HG03060 (cell line): Measurements from ENCODE around the gene BBLN.
"Not testable (repeated sequence)": the region's sequence is repeated elsewhere in the genome, so short reads cannot be mapped to it uniquely, and the experiment has no call there.

Source experiments
- ATAC-seq: cut with Tn5 transposase; IDR thresholded peaks from one replicate; pipeline ENCODE4 v1.9.1; 2021; ENCODE audit warnings: low read depth, moderate number of reproducible peaks; ENCODE audit not compliant: unreplicated experiment

BBLN gene

GRCh38 chr9:128123451-128124080 lies 36.5 kb upstream of the BBLN start:
- no peak for ATAC-seq

GRCh38 chr9:128124451-128124850 lies 35.6 kb upstream of the BBLN start:
- no peak for ATAC-seq

DNA sequence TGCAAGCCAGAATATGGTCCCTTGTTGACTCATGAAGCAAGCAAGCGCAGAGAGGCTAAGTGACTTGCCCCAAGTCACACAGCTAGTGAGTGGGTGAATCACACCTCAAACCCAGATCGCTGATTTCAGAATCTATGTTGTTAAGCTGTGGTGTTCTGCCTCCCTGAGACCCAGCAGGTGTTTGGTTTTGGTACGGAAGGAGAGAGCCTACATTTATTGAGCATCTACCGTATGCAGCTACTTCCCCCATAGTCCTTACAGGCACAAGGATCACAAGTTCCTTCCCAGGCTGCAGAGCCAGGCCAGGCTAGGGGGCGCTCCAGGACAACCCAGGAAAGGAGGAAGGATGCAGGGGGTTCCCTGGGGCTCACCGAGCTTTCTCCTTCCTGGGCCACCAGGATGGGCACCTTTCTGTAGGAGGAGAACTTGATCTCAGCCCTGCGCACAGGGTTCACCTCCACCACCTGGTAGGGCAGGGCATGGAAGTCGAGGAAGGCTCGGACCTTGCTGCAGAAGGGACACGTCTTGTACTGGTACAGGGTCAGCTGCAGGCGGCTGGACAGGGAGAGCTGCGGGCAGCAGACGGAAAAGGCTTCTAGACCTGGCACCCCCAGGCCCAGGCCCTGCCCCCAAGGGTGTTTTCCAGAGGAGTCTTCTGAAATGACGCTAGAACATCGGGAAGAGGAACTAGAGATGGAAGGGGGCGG lies 35.0 kb upstream of the BBLN start:
- ATAC-seq: no peak

GRCh38 chr9:128125580-128126354 lies 34.3 kb upstream of the BBLN start:
- ATAC-seq: no peak

DNA sequence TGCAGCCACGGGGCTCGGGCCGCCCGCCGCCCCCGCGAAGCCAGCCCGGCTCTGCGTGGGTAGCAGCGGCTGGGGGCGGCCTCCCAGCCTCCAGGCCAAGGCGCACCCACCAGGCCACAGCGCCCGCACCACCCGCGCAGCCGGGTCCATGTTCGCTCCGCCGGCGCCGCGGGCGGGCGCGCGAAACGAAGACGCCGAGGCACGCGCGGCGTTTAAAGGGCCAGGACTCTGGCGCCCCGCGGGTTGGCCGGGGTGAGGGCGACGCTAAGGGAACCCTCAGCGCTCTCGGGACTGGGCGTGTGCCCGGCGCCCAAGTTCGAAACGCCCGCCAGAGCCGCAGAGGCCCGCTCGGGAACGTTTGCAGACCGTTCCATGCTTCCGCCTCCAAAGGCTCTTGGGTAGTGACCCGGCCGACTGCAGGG lies 32.5 kb upstream of the BBLN start, which contains the start of gene PTGES2:
TSS of gene PTGES2 (minus strand) at position 162 of the 422 bp plus-strand sequence. CDS start at position 150, 12 bp downstream.
- ATAC-seq: no peak

DNA sequence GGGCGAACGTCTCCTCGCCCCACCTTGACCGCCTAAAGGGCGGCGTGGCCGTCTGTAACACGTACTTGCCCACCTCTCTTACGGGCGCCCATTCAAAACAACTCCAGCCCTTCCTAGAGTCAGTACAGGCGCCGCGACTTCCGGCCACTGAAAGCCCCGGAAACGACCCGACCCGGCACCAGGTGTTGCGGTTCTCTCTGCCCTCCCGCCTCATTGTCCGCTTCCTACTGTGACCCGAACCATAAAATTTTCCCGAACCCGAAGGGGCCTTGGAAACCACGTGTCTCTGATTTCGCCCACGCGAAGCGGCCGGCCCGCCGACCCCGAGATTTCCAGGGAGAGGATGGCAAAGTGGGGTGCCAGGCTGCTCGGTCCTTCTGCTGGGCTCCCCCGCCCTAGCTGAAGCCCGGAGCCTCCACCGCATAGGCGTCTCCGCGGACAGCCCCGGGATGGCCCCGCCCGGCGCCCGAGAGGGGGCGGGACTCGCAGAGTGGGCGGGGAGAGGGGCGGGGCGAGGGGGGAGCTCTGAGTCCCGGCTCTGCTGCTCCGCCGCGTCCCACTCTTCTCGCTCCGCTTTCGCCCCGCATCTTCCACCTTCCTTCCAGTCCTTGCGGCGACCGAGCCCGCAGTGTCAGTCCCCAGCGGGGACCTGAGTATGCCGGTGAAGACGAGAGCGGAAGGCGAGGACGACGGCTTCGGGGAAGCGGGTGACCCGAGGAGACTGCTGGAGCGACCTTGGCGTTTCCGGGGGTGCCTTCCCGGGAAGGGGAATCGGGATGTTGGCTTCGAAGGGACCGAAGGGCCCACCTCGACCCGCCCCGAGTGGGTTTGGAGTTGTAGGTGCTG lies 31.9 kb upstream of the BBLN start:
- no peak for ATAC-seq

DNA sequence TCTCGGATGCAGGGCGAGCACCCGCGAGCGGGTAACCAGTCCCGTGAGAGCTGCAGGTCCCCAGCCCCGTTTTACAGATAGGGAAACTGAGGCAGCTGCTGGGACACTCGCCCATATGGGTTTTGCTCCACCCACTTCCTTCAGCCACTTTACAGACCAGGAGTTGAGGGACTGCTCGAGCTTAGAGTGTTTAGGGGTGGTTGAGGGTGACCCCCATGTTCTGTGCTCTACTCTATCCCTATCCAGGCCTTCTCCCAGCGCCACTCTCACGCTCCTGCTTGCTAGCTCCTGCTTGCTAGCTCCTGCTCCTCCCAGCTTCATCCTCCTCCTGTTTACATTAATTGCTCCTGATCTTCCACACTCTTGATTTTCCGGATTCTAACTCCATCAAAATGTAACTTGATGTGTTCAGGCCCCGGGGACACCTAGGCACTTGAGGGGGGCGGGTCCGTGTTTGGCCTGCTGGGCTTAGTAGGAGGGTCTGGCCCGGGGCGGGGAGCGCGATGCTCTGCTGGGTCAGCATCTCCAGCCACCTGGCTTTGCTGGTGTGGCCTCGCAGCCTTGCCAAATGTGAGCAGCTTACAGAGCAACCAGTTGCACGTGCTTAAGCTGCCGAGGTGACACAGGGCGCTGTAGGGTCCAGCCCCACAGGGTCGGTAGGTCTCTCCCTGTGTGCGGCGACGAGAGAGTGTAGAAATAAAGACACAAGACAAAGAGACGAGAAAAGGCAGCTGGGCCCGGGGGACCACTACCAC lies 31.1 kb upstream of the BBLN start:
- ATAC-seq: no peak

DNA sequence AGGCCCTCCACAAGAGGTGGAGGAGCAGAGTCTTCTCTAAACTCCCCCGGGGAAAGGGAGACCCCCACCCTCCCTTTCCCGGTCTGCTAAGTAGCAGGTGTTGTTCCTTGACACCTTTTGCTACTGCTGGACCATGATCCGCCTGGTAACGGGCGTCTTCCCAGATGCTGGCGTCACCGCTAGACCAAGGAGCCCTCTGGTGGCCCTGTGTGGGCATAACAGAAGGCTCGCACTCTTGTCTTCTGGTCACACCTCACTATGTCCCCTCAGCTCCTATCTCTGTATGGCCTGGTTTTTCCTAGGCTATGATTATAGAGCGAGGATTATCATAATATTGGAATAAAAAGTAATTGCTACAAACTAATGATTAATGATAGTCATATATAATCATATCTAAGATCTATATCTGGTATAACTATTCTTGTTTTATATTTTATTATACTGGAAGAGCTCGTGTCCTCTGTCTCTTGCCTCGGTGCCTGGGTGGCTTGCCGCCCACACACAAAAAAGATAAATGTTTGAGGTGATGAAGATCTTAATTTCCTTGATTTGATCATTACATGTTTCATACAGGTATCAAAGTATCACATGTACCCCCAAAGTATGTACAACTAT lies 30.0 kb upstream of the BBLN start:
- not testable (repeated sequence) for ATAC-seq

GRCh38 chr9:128130651-128131050 lies 29.4 kb upstream of the BBLN start:
- ATAC-seq: not testable (repeated sequence)

DNA sequence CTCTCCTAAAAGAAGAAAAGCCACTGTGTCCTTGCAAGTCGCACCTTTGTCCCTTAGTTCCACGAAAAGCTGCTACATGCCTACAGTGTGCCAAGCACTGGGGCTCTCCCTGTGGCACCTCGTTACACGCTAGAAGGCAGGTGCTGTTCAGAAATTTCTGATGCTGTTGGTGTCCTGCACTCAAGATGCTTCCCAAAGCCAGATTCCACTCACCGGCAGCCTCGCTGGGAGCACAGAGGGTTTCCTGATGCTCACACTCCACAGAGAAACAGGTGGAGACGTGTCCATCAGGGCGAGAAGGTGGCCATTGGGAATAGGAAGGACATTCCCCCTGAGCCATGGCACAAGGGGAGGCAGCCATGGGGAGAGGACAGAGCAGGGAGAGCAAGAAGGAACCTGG lies 28.7 kb upstream of the BBLN start:
- not testable (repeated sequence) for ATAC-seq

- not testable (repeated sequence) for ATAC-seq
These were observed 27.9 kb upstream of the BBLN start for GRCh38 chr9:128132139-128132538.

DNA sequence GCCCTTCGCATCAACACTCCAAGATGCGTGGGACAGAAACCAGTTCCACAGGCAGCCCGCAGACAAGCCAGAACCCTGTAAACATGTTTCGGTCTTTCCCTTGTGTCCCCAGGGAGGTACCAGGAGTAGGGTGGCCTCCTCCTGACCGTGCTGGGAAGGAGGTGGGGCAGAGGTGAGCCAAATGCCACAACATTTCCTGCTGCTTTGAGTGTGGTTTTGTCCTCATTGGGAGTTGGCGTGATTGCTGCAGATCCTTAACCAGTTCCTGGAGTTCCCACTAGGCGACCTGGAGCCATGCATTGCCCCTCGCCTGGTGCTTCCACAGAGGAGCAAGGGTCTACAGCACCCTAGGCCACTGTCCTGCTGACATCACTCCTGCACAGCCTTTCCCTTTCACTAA lies 24.5 kb upstream of the BBLN start:
- not testable (repeated sequence) for ATAC-seq

DNA sequence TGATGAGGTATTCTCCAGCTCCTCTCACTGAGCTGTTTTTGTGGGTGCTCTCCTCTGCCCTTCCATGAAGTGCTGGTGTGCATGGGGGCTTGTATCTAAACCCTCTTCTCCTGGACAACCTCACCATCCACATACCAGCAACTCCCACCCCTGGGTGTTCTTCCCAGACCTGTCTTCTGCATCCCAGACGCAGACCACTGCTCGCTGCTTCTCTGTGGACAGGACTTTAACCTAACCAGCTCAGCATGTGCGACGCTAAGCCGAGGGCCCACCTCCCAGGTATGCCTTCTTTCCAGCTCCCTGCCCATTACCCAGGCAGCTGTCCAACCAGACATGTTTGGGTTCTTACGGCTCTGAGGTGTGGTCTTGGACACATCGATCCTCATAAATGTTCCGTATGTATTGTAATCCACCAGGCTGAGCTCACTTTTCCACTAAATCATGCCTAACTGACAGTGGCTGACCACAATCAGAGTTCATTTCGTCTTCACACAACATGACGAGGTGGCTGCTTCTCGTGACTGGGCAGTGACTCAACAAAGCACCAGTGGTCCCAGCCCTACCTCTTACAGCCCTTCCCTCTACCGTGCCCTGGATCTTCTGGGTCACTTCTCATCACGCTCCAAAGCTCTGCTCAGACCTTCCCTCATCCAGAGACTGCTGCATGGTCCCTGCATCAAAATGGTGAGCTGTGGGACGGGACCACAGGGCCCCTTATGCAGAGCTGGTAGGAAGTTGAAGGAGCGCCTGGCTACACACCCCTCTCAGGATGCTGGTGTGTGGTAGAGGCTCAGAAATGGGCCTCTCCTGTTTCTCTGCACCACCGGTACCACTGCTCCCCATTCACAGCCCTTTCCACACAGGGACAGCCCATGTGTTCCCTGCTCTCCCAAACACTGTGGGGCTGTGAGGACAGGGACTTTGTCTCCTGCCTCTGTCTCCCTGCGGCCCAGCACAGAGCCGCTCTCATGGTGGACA lies 23.0 kb upstream of the BBLN start:
- ATAC-seq: no peak

- ATAC-seq: no peak
These were observed 22.1 kb upstream of the BBLN start for GRCh38 chr9:128138001-128138400.

- no peak for ATAC-seq
These were observed 20.4 kb upstream of the BBLN start for GRCh38 chr9:128139621-128140020.

- no peak for ATAC-seq
These were observed 18.5 kb upstream of the BBLN start for GRCh38 chr9:128141604-128142003.

GRCh38 chr9:128142061-128142460 lies 18.0 kb upstream of the BBLN start:
- no peak for ATAC-seq

- ATAC-seq: no peak
These were observed 17.5 kb upstream of the BBLN start for GRCh38 chr9:128142596-128142995.
